A549 treated with GW870086 at 1 μM for 4 hours (cell line): ENCODE data around the gene ALPK3. TPM values are rescaled to one million over a fixed set of nuclear protein-coding genes. Genes with fewer than 3 reads are reported as not detected.

ENCODE experiments used
- total RNA-seq: library from RNA; stranded (reverse); fragments of 200-300 nt; extraction: Qiagen RNA extraction; gene quantifications from 5 replicates; pipeline ENCODE4 v1.2.3, GENCODE V29; 2022; ENCODE audit warnings: low read depth

The ALPK3 gene, protein sequence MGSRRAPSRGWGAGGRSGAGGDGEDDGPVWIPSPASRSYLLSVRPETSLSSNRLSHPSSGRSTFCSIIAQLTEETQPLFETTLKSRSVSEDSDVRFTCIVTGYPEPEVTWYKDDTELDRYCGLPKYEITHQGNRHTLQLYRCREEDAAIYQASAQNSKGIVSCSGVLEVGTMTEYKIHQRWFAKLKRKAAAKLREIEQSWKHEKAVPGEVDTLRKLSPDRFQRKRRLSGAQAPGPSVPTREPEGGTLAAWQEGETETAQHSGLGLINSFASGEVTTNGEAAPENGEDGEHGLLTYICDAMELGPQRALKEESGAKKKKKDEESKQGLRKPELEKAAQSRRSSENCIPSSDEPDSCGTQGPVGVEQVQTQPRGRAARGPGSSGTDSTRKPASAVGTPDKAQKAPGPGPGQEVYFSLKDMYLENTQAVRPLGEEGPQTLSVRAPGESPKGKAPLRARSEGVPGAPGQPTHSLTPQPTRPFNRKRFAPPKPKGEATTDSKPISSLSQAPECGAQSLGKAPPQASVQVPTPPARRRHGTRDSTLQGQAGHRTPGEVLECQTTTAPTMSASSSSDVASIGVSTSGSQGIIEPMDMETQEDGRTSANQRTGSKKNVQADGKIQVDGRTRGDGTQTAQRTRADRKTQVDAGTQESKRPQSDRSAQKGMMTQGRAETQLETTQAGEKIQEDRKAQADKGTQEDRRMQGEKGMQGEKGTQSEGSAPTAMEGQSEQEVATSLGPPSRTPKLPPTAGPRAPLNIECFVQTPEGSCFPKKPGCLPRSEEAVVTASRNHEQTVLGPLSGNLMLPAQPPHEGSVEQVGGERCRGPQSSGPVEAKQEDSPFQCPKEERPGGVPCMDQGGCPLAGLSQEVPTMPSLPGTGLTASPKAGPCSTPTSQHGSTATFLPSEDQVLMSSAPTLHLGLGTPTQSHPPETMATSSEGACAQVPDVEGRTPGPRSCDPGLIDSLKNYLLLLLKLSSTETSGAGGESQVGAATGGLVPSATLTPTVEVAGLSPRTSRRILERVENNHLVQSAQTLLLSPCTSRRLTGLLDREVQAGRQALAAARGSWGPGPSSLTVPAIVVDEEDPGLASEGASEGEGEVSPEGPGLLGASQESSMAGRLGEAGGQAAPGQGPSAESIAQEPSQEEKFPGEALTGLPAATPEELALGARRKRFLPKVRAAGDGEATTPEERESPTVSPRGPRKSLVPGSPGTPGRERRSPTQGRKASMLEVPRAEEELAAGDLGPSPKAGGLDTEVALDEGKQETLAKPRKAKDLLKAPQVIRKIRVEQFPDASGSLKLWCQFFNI (N-terminal part only)
- total RNA-seq = 0.03 to 0.48 TPM (median 0.32 TPM) in 5 replicates

DNA sequence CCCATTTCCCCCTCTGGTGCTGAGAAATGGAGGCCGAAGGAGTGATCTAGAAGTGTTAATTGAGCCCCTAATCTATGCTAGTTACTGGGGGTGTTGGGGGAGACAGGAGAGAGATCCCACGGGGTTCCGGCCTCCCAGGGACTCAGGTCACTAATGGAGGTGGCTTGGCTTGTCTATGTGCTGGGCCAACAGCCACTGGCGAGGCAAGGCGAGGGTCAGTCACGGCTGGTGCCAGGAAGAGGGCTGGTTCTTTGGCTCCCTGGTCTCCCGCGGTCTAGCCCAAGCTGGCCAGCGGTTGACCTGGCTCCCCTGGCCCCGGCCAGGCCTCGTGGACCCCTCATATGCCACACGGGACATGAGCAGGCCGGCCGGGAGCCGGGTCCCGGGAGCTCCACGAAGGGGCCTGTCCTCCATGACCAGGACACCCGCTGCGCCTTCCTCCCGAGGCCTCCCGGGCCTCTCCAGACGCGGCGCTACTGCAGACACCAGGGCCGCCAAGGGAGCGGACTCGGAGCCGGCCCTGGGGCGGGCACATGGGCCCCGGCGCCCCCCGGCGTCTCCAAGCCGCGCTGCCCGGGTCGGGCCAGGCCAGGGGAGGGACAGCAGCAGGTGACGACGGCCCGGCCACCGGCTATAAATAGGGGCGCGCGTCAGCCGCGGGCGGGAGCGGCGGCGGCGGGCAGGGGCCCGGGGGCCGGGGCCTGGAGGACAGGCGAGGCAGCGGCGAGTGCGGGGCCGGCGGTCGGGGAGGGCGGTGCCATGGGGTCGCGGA lies at the start of gene ALPK3:
Gene ALPK3 (plus strand): TSS at position 663 of the 772 bp plus-strand sequence. CDS start 97 bp downstream, at position 760.

DNA sequence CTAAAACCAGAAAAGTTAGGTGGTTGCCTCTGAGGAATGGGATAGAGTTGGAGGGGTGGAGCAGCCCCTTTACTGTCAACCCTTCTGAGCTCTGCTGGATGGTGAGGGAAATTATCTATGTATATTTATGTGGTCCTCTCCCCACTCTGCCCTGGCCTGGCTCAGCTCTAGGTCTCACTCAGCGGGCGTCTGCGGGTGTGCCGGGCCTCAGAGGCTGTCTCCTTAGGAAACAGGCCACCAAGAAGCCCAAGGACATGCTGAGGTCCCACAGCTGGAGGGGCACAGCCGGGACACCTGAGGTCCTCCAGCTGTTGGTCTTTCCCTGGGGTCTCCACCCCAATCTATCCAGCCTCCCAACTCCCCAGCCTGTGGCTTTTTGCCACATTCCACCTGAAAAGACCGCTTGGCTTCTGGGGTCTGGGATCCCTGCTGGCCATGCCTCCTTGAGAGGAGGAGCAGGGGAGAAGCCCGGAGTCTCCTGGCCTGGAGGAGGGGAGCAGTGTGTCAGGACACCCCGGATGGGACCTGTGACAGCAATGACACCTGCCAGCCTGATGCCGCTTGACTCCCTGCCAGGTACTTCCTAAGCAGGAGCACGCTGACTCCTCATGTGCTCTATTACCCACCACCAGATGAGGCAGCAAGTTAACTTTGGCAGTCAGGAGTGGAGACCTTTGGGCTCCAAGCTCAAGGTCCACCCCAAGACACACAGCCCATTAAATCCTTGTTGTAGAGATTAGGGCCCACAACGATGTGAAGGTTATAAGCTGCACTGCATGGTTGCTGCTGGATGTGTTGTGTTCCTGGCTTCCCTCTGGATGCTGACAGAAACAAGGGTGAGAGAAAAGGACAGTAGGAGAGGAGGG lies 67.0 kb downstream of the ALPK3 start, which contains the start of gene SLC28A1:
Gene SLC28A1 (plus strand): TSS at position 747 of the 866 bp plus-strand sequence. CDS start 3,099 bp downstream, outside the sequence.

Other genes with a start within 250 kb of the ALPK3 start
- gene ZSCAN2, start 216.3 kb upstream of the ALPK3 start, total RNA-seq = 12.8 to 15.6 TPM (median 14.4 TPM) in 5 replicates
- gene WDR73, start 163.1 kb upstream of the ALPK3 start, total RNA-seq = 36.1 to 45.9 TPM (median 39.2 TPM) in 5 replicates
- gene NMB, start 159.2 kb upstream of the ALPK3 start, total RNA-seq = 17.2 to 26.0 TPM (median 22.8 TPM) in 5 replicates
- gene SEC11A, start 101.2 kb upstream of the ALPK3 start, total RNA-seq = 324 to 422 TPM (median 331 TPM) in 5 replicates
- gene ZNF592, start 68.8 kb upstream of the ALPK3 start, total RNA-seq = 16.2 to 23.5 TPM (median 20.5 TPM) in 5 replicates
- not detected in 5 replicates for gene SLC28A1, start 67.3 kb downstream of the ALPK3 start, total RNA-seq
- 22.4 to 28.8 TPM (median 27.8 TPM) in 5 replicates for gene PDE8A, start 164.5 kb downstream of the ALPK3 start, total RNA-seq